ENCODE measurements around the gene ERF.
A peak's percentile ranks its signal among the peaks of the same experiment; 100 is the strongest.

The ERF gene

DNA sequence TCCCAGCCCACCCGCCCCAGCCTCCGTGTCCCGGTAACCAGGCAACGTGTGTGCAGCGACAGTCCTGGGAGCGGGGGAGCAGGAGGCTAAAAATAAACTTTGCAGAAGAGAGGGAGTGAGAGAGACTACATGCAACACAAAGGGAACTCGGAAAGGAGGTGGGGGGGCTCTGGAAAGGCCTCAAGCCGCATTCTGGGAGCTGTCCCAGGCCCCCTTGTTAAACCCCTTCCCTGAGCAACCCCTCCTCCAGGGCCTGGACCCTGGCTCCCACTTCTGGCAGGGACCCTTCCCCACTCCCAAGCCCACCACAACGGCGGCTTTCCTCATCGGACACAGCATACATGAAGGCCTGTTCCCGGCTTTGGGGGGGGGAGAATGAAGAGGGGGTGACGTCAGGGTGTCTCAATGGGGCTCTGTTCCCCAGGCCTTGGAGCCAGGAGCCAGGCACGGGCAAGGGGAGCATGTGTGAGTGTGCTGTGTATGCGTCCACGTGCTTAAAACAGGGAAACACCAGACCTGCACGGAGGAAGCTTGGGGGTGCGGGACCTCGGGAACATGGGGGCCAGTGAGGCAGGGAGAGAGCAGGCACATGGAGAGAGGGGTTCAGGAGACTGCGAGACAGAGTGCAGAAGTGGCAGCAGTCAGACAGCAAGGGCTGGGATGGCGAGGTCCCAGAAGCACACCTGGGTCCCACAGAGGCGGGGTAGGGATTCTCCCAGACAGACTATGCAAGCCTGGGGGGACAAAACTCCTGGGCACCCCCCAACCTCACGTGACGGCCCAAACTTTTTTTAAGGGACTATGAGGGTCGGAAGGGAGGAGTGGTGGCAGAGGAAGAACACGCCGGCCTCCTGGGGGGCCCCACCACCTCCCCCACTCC lies 2.3 kb downstream of the ERF start:
- DNase-seq, result no peak

DNA sequence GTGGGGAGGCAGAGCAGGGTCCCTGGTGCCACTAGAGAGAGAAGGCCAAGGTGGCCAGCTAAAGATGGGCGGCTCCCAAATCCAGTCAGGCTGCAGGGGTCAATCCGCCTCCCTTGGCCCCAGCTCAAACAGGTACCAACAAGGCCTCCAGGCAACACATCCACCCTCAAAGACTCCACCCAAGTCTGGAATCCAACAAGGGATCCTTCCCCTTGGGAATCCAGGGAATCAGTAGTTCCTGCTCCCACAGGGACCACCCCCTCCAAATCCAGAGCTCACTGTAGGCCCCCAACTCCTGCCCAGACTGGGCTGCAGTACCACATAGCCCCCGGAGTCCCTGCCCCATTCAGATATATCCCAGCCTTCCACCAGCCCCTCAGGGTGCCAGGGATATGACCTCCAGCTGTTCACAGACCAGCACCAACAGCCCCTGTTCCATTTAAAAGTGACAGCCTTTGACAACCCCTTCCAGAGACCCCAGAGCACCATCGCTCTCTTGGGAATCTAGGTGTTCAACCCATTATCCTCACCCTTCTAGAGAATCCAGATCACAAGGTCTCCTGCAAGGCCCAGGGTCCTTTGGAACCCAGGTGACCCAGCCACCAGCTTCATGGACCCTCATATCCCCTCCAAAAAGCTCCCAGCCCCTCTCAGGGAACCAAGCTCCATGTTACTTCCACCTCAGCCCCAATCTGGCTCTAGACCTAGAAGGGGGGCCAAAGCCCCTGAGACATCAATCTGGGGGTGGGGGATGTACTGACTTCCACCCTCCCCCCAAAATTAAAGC lies 3.2 kb downstream of the ERF start:
- peak; percentile 35 for DNase-seq

GRCh38 chr19:42250666-42251531 lies 4.0 kb downstream of the ERF start:
- DNase-seq, result no peak

DNA sequence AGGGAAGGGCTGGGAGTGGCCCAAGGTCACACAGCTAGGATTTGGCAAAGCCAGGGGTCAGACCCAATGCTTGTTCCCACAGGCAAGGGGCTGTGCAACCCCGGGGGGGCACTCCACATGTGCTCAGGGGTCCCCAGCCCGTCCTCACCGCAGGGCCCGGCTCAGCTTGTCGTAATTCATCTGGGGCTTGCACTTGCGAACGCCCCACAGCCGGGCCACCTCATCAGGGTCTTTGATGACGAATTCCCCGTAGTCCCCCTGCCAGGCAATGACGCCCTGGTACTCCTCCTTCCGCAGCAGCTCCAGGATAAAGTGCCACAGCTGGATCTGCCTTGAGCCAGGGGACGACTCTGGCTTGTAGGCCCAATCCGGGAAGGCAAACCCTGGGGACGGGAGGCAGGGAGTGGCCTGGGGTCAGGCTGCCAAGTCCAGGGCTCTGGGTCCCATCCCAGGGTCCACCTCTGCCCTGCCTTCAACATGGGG lies 4.7 kb downstream of the ERF start:
- DNase-seq, result no peak

- no peak for DNase-seq
Measured at GRCh38 chr19:42249769-42250168, 5.2 kb downstream of the ERF start.

GRCh38 chr19:42249149-42249750 lies 5.7 kb downstream of the ERF start:
- DNase-seq, result no peak

DNA sequence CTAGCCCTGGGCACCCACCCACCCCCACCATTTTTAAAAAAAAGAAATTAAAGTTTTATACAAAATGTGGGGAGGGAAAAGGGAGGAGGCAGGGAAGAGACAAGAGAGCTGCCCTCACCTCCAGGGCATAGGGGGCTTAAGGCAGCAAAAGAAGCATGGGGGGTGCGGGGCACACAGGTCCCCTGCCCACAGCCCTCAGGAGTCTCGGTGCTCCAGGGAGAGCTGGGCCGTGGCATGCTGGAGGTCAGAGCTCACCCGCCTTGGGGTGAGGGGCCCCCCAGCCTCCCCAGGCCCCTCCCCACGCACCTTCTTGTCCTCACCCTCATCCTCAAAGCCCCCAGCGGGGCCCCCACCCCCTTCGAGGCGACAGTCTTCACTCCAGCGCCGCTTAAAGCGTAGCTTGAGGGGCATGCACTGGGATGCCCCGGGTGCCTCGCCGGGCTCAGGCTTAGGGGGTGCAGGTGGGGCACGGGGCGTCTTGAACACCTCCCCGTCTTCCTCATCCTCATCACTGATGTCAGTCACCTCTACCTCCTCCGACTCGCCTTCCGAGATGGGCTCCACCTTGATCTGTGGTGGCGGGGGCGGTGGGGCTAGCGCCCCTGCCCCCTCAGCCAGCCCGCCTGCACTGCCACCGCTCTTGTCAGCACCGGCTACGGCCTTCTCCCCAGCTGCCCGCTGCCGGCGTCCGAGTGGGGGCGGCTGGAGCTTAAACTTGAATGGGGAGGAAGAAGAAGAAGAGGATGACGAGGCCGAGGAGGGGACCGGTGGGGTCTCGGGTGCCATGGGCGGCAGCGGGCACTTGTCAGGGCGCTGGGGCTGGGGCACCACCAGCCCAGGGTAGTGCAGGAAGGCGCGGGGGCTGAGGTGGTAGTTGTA lies 6.4 kb downstream of the ERF start:
- DNase-seq, result no peak

GRCh38 chr19:42247640-42248199 lies 7.2 kb downstream of the ERF start:
- no peak for DNase-seq

DNA sequence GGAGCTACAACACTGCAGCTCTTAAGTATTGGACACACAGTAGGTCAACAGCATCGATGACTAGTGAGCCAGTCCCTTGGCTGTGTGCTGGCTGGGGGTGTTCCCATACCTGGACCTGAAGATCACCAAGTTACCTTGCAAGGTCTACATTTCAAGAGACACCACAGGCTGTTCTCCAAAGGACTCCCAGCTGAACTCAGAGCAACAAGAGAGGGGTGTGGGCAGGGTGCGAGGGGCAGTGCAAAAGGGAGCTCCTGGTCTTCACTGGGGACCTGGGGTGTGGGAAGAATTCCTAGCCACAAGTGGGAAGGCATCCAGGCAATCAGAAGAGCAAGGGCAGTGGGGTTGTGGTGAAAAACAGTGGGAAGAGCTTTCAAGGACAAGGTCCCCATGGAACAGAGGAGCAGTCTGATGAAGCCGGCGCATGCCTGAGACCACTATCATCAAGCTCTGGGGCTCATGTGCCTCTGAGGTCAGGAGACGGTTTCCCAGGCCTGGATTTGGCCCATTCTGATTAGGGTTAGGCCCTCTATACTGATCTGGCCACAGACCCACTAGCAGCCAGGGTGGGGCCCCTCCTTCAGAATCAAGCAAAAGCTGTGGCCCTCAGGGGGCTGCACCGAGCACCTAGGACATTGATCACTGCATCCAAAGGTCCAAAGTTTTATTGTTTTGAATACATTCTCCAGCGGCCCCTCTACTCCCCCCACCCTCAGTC lies 7.8 kb downstream of the ERF start:
- DNase-seq, result no peak

DNA sequence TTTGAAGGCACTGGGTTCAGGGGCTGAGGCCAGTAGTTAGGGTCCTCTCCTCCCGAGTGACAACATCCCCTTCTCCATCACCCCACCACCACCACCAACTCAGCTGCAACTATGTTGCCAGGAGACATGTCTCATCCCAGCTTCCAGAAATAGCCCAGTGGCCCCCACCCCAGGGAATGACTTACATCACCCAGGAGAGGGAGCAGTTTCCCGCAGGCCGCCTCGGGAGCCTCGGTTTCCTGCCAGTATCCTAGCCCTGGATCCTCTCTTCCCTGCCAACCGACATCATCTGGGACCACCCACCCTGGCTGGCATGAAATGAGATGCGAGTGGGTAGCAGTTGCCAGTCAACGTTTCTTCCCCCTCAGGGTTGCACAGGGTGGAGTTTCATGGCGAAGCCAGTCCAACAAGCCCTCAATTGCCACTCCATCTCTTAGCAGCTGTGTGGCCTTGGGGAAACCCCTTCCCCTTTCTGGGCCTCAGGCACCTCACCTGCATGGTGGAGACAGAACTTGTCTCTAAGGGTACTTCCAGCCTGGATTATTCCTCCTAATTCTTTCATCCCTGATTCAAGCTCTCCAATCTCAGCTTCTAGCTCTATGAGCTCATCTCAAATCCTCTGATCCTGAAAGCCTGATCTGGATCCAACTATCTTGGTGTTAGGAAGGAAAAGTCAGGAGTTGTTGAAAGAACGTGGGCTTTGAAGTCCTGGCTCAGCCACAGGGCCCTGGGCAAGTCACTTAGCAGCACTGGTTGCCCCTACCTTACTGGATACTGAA lies 8.6 kb downstream of the ERF start:
- peak; percentile 76 for DNase-seq

DNA sequence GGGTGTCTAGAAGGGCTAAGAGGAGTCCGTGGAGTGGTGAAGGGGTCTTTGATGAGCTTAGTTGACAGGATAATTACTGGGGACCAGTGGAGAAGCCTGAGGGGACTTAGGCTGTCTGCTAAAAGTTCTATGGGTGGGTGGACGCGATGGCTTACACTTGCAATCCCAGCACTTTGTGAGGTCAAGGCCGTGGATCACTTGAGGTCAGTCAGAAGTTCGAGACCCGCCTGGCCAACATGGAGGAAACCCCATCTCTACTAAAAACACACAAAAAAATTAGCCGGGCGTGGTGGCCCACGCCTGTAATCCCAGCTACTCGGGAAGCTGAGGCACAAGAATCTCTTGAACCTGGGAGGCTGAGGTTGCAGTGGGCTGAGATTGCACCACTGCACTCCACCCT lies 9.7 kb downstream of the ERF start:
- DNase-seq, result no peak

- peak; percentile 97 for DNase-seq
Measured at GRCh38 chr19:42244347-42245220, 10.3 kb downstream of the ERF start.

DNA sequence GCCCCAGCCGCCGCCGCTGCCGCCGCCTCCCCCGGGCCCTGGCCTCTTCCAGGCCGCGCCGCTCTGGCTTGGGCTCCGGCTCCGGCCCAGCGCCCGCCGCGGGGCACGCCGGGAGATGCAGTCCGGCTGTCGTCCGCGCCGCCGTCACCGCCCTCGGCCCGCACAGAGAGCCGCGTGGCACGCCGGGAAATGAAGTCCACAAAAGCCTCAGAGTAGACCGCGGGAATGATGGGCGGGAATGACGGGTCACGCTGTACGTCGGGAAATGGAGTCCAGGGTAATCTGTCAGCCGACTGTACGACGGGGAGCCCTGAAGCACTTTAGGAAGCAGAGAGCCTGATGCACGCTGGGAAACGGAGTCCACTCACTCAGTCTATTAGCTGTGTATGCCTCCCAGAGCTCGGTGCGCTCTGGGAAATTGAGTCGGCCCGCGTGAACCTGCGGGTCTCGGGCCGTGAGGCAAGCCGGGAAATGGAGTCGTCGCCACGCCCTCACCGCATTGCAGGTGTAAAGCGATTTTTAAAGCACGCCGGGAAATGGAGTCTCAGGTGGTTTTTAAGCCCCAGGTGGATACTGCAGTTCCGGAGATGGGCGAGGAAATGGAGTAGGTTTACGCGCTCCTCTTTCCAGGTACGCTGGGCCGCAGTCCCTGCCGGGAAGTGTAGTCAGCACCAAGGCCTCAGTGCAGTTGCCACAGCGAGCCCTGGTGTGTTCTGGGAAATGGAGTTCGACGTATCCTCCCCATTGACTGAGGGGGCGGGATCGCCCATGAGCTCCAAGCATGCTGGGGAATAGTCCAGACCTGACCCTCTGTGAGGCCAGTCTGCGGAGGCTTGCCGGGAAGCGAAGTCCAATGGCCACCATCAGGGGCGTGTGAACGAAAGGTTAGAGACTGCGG lies 12.2 kb downstream of the ERF start, which contains the start of gene GSK3A:
Gene GSK3A (minus strand): TSS at position 91 of the 898 bp plus-strand sequence. CDS start 137 bp downstream, outside the sequence.
- peak; percentile 100 for DNase-seq

- no peak for DNase-seq
Measured at GRCh38 chr19:42242069-42242511, 12.8 kb downstream of the ERF start.

DNA sequence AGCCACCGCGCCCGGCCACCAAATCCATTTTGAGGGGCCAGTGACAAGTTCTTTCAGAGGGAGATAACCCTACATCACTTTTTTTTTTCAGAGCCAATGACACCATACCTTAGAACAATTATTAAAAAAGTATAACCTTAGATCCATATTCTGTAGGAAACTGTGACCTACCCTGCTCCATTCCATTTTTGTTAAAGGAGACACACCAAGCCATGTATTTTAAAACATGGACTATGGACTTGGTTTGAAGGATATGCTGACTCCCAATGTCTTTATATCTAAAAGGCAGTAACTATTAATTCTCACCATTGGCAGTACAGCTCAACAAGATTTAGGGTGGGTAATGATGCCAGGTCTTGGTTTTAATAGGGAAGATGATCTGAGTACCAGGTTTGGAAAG lies 13.6 kb downstream of the ERF start:
- DNase-seq, result no peak

DNA sequence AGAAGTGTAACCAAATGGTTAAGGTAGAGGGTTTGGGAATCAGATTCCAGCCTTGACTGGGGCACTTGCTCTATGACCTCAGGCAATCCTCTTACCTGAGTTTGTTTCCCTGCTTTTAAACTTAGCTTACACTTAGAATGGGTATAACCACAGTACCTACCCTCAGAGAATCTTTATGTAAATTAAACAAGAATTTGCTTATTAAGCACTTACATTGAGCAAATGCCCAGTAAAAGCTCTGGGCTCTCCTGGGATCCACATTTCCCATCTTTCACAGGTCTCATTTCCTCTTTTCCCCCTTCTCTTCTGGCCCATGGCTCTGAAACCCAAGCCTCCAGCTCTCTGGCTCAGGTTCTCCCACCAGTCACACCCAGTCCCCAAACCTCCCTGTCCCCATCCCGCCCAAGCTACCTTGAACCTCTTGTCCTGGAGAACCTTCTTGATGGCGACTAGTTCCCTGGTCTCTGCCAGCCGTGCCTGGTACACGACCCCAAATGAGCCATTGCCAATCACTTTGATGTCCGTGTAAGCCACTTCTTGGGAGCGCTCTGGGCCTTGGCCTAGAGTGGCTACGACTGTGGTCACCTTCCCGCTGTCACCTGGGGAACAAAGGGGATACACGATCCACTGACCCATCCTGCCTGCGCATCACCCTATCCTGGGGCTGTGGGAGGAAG lies 15.2 kb downstream of the ERF start:
- no peak for DNase-seq

DNA sequence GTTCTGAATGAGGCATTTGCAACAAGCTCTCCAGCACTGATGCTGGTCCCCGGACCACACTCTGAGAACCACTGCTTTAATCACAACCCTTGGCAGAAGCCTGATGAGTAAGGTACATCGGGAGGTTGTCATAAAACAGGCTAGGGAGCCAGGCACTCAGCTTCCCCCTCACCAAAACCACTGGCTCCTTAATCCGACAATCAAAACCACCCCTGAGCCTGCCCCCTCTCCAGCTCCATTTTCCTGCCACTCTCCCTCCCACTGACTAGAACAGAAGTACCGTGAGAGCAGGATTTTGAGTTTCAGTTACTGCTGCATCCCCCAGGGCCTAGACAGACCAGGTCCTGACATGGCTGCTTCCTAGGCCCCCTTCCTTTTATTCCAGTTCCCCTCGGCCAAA lies 19.7 kb downstream of the ERF start:
- DNase-seq, result no peak
